WTC11 (cell line): ENCODE measurements around the gene C20orf96. TPM values are rescaled to one million over a fixed set of nuclear protein-coding genes. Genes with fewer than 3 reads are reported as not detected.

Experiments
- ATAC-seq: fragments of 200-7000 bp; cut with Tn5 transposase; 2 replicates; pipeline ENCODE4 v1.10.0; 2021; ENCODE audit warnings: mild to moderate bottlenecking, moderate library complexity
- CTCF ChIA-PET: fragments of 300-600 bp; sonication (Branson Sonifier 250); formaldehyde crosslinking; loops from one replicate; lab custom pipeline; 2021; ENCODE audit warnings: antibody characterized with exemption; lab: Charles Lee
- POLR2A ChIA-PET: fragments of 350-600 bp; sonication (Branson Sonifier 250); formaldehyde crosslinking; loops from one replicate; lab custom pipeline; 2021; ENCODE audit warnings: antibody characterized with exemption; lab: Charles Lee
- DNase-seq: peaks from one replicate; pipeline ENCODE4 v3.0.0; 2021; ENCODE audit warnings: low spot score
- H3K27ac Mint-ChIP-seq: 2 replicates; pipeline ENCODE4 v1.8.0; 2021; ENCODE audit warnings: mixed read lengths
- H3K27me3 Mint-ChIP-seq: 2 replicates; pipeline ENCODE4 v1.8.0; 2021; ENCODE audit warnings: low read depth, mild to moderate bottlenecking, moderate library complexity, mixed read lengths
- H3K36me3 Mint-ChIP-seq: 2 replicates; pipeline ENCODE4 v1.8.0; 2021; ENCODE audit warnings: mixed read lengths
- H3K4me1 Mint-ChIP-seq: 2 replicates; pipeline ENCODE4 v1.8.0; 2022; ENCODE audit warnings: mixed read lengths
- H3K4me3 Mint-ChIP-seq: 2 replicates; pipeline ENCODE4 v1.8.0; 2021; ENCODE audit warnings: mild to moderate bottlenecking, moderate library complexity, mixed read lengths
- H3K9me3 Mint-ChIP-seq: 2 replicates; pipeline ENCODE4 v1.8.0; 2021; ENCODE audit warnings: mixed read lengths
- ATF1 ChIP-seq: sonication (generic); formaldehyde crosslinking; IDR thresholded peaks from 2 replicates; pipeline ENCODE4 v1.8.1; 2023; ENCODE audit warnings: mild to moderate bottlenecking, moderate library complexity, missing genetic modification reagents
- CREM ChIP-seq: sonication (generic); formaldehyde crosslinking; IDR thresholded peaks from 2 replicates; pipeline ENCODE4 v1.8.1; 2022; ENCODE audit warnings: mild to moderate bottlenecking, missing genetic modification reagents, moderate library complexity
- ELF4 ChIP-seq: sonication (generic); formaldehyde crosslinking; IDR thresholded peaks from 2 replicates; pipeline ENCODE4 v1.8.1; 2022; ENCODE audit warnings: low read depth, mild to moderate bottlenecking, moderate library complexity, missing genetic modification reagents
- ETV6 ChIP-seq: sonication (generic); formaldehyde crosslinking; IDR thresholded peaks from 2 replicates; pipeline ENCODE4 v1.8.1; 2022; ENCODE audit warnings: mild to moderate bottlenecking, missing genetic modification reagents
- FOXP1 ChIP-seq: sonication (generic); formaldehyde crosslinking; IDR thresholded peaks from 2 replicates; pipeline ENCODE4 v1.8.0; 2022; ENCODE audit warnings: missing genetic modification reagents, mild to moderate bottlenecking, moderate library complexity, borderline replicate concordance
- GABPB1 ChIP-seq: sonication (generic); formaldehyde crosslinking; IDR thresholded peaks from 2 replicates; pipeline ENCODE4 v1.8.1; 2023; ENCODE audit warnings: mild to moderate bottlenecking, missing genetic modification reagents
- GRHL2 ChIP-seq: fragments of 250-450 bp; sonication (Bioruptor Pico); IDR thresholded peaks from 2 replicates; pipeline ENCODE4 v1.8.0; 2022; ENCODE audit warnings: mild to moderate bottlenecking, moderate library complexity; ENCODE audit not compliant: insufficient replicate concordance, severe bottlenecking
- GTF2I ChIP-seq: fragments of 250-450 bp; sonication (Bioruptor Pico); conservative IDR thresholded peaks from 2 replicates; pipeline ENCODE4 v1.4.0; 2021; ENCODE audit warnings: mild to moderate bottlenecking
- JUN ChIP-seq: sonication (generic); formaldehyde crosslinking; IDR thresholded peaks from 2 replicates; pipeline ENCODE4 v1.8.0; 2023; ENCODE audit warnings: mild to moderate bottlenecking, missing genetic modification reagents
- KAT7 ChIP-seq: sonication (generic); formaldehyde crosslinking; IDR thresholded peaks from 2 replicates; pipeline ENCODE4 v1.8.1; 2023; ENCODE audit warnings: missing genetic modification reagents, mild to moderate bottlenecking, borderline replicate concordance
- NFE2L1 ChIP-seq: sonication (generic); formaldehyde crosslinking; IDR thresholded peaks from 2 replicates; pipeline ENCODE4 v1.8.1; 2023; ENCODE audit warnings: missing genetic modification reagents
- PRRX2 ChIP-seq: fragments of 250-450 bp; sonication (Bioruptor Pico); IDR thresholded peaks from 2 replicates; pipeline ENCODE4 v1.8.0; 2021; ENCODE audit warnings: mild to moderate bottlenecking
- SMAD3 ChIP-seq: sonication (generic); formaldehyde crosslinking; IDR thresholded peaks from 2 replicates; pipeline ENCODE4 v1.8.0; 2022; ENCODE audit warnings: missing genetic modification reagents, mild to moderate bottlenecking, borderline replicate concordance
- ZNF219 ChIP-seq: sonication (generic); formaldehyde crosslinking; IDR thresholded peaks from 2 replicates; pipeline ENCODE4 v1.8.0; 2023; ENCODE audit warnings: missing genetic modification reagents, mild to moderate bottlenecking, borderline replicate concordance
- total RNA-seq: library from RNA; stranded (reverse); gene quantifications from 3 replicates; pipeline ENCODE4 v1.2.3, GENCODE V29; 2021
- TF ChIP-seq, protein P1 (sequence below): sonication (generic); formaldehyde crosslinking; IDR thresholded peaks from 2 replicates; pipeline ENCODE4 v1.8.0; 2022; ENCODE audit warnings: missing genetic modification reagents
- TF ChIP-seq, protein P2 (sequence below): sonication (generic); formaldehyde crosslinking; IDR thresholded peaks from 2 replicates; pipeline ENCODE4 v1.8.0; 2023; ENCODE audit warnings: missing genetic modification reagents
- TF ChIP-seq, protein P3 (sequence below): fragments of 200-600 bp; IDR thresholded peaks from 2 replicates; pipeline ENCODE4 v1.8.0; 2022; ENCODE audit warnings: antibody characterized with exemption
- TF ChIP-seq, protein P4 (sequence below): fragments of 250-450 bp; sonication (Bioruptor Pico); IDR thresholded peaks from 2 replicates; pipeline ENCODE4 v2.1.2; 2022; ENCODE audit warnings: mild to moderate bottlenecking, moderate library complexity
- TF ChIP-seq, protein P5 (sequence below): sonication (generic); formaldehyde crosslinking; IDR thresholded peaks from 2 replicates; pipeline ENCODE4 v1.8.1; 2022; ENCODE audit warnings: missing genetic modification reagents, borderline replicate concordance
- TF ChIP-seq, protein P6 (sequence below): sonication (generic); formaldehyde crosslinking; IDR thresholded peaks from 2 replicates; pipeline ENCODE4 v1.8.1; 2023; ENCODE audit warnings: mild to moderate bottlenecking, missing genetic modification reagents, moderate library complexity
- TF ChIP-seq, protein P7 (sequence below): sonication (generic); formaldehyde crosslinking; IDR thresholded peaks from 2 replicates; pipeline ENCODE4 v1.8.0; 2022; ENCODE audit warnings: mild to moderate bottlenecking, missing genetic modification reagents
- TF ChIP-seq, protein P8 (sequence below): sonication (generic); formaldehyde crosslinking; IDR thresholded peaks from 2 replicates; pipeline ENCODE4 v1.8.1; 2022; ENCODE audit warnings: mild to moderate bottlenecking, missing genetic modification reagents, moderate library complexity, borderline replicate concordance
- TF ChIP-seq, protein P9 (sequence below): sonication (generic); formaldehyde crosslinking; IDR thresholded peaks from 2 replicates; pipeline ENCODE4 v1.8.1; 2022; ENCODE audit warnings: low read depth, mild to moderate bottlenecking, moderate library complexity, missing genetic modification reagents, borderline replicate concordance

C20orf96 gene
- total RNA-seq, 1 experiment from 2014 or later = 22.1 TPM

DNA sequence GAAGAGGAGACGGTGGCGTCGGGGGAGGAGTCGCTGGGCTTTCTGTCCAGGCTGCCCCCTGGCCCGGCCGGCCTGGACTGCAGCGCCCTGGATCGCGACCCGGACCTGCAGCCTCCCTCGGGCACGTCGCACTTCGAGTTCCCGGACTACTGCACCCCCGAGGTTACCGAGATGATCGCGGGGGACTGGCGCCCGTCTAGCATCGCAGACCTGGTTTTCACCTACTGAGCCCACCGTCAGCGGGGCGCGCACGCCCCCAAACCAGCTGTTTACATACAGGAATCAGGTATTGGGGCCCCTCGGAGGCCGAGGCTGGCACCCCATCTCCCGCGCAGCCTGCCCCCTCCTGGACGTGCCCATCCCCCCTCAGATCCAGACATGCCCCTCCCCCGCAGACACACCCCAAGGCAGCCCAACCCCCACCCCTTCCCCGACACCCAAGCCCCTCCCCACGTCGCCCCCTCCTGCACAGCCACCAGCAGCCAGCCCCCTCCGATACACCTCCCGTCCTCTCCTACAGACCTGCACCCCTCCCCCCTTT lies 36.2 kb upstream of the C20orf96 start:
- Mint-ChIP-seq H3K27ac (peak overlapping the region; percentile 65; the same call in 1 of the 2 replicates), H3K4me1 (peaks cover 53% of the 10 kb centered on the region), H3K36me3 (peaks cover 10% of the 10 kb centered on the region), H3K27me3 (no peaks in the 10 kb centered on the region; the same call in 1 of the 2 replicates), H3K4me3 (peak overlapping the region; percentile 87), H3K9me3 (no peaks in the 10 kb centered on the region)
- ChIA-PET POLR2A (interaction anchor here (1.9 to 5.0 kb wide), 4 partner anchors 17 to 37 kb away, joined by 7 to 110 read pairs (median 30); partner anchors contain the start of genes NRSN2 and ZCCHC3), CTCF (interaction anchor here (1.2 kb wide), 1 partner anchor 48 kb away, joined by 5 read pairs; no protein-coding TSS in a partner anchor)
- DNase-seq (no peak), ATAC-seq (peak; percentile 41; the same call in 1 of the 2 replicates)
- TF ChIP-seq, protein P1, sequence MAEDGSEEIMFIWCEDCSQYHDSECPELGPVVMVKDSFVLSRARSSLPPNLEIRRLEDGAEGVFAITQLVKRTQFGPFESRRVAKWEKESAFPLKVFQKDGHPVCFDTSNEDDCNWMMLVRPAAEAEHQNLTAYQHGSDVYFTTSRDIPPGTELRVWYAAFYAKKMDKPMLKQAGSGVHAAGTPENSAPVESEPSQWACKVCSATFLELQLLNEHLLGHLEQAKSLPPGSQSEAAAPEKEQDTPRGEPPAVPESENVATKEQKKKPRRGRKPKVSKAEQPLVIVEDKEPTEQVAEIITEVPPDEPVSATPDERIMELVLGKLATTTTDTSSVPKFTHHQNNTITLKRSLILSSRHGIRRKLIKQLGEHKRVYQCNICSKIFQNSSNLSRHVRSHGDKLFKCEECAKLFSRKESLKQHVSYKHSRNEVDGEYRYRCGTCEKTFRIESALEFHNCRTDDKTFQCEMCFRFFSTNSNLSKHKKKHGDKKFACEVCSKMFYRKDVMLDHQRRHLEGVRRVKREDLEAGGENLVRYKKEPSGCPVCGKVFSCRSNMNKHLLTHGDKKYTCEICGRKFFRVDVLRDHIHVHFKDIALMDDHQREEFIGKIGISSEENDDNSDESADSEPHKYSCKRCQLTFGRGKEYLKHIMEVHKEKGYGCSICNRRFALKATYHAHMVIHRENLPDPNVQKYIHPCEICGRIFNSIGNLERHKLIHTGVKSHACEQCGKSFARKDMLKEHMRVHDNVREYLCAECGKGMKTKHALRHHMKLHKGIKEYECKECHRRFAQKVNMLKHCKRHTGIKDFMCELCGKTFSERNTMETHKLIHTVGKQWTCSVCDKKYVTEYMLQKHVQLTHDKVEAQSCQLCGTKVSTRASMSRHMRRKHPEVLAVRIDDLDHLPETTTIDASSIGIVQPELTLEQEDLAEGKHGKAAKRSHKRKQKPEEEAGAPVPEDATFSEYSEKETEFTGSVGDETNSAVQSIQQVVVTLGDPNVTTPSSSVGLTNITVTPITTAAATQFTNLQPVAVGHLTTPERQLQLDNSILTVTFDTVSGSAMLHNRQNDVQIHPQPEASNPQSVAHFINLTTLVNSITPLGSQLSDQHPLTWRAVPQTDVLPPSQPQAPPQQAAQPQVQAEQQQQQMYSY (CRISPR knock-in tag) = no peak
- 0 out of 2 replicates have a peak, but pooled peaks have one; percentile 36 for TF ChIP-seq ELF4 (CRISPR knock-in tag)
- TF ChIP-seq ZNF219 (CRISPR knock-in tag) = 0 out of 2 replicates have a peak, but pooled peaks have one; percentile 14
- TF ChIP-seq, protein P2, sequence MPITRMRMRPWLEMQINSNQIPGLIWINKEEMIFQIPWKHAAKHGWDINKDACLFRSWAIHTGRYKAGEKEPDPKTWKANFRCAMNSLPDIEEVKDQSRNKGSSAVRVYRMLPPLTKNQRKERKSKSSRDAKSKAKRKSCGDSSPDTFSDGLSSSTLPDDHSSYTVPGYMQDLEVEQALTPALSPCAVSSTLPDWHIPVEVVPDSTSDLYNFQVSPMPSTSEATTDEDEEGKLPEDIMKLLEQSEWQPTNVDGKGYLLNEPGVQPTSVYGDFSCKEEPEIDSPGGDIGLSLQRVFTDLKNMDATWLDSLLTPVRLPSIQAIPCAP (CRISPR knock-in tag) = no peak
- TF ChIP-seq, protein P3, sequence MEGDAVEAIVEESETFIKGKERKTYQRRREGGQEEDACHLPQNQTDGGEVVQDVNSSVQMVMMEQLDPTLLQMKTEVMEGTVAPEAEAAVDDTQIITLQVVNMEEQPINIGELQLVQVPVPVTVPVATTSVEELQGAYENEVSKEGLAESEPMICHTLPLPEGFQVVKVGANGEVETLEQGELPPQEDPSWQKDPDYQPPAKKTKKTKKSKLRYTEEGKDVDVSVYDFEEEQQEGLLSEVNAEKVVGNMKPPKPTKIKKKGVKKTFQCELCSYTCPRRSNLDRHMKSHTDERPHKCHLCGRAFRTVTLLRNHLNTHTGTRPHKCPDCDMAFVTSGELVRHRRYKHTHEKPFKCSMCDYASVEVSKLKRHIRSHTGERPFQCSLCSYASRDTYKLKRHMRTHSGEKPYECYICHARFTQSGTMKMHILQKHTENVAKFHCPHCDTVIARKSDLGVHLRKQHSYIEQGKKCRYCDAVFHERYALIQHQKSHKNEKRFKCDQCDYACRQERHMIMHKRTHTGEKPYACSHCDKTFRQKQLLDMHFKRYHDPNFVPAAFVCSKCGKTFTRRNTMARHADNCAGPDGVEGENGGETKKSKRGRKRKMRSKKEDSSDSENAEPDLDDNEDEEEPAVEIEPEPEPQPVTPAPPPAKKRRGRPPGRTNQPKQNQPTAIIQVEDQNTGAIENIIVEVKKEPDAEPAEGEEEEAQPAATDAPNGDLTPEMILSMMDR = no peak
- TF ChIP-seq ETV6 (CRISPR knock-in tag) = no peak; the same call in 1 of the 2 replicates
- no peak for TF ChIP-seq SMAD3 (CRISPR knock-in tag)
- no peak for TF ChIP-seq GRHL2
- TF ChIP-seq CREM (CRISPR knock-in tag) = no peak
- TF ChIP-seq NFE2L1 = no peak
- TF ChIP-seq, protein P4, sequence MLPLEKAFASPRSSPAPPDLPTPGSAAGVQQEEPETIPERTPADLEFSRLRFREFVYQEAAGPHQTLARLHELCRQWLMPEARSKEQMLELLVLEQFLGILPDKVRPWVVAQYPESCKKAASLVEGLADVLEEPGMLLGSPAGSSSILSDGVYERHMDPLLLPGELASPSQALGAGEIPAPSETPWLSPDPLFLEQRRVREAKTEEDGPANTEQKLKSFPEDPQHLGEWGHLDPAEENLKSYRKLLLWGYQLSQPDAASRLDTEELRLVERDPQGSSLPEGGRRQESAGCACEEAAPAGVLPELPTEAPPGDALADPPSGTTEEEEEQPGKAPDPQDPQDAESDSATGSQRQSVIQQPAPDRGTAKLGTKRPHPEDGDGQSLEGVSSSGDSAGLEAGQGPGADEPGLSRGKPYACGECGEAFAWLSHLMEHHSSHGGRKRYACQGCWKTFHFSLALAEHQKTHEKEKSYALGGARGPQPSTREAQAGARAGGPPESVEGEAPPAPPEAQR (CRISPR knock-in tag) = no peak
- TF ChIP-seq, protein P5, sequence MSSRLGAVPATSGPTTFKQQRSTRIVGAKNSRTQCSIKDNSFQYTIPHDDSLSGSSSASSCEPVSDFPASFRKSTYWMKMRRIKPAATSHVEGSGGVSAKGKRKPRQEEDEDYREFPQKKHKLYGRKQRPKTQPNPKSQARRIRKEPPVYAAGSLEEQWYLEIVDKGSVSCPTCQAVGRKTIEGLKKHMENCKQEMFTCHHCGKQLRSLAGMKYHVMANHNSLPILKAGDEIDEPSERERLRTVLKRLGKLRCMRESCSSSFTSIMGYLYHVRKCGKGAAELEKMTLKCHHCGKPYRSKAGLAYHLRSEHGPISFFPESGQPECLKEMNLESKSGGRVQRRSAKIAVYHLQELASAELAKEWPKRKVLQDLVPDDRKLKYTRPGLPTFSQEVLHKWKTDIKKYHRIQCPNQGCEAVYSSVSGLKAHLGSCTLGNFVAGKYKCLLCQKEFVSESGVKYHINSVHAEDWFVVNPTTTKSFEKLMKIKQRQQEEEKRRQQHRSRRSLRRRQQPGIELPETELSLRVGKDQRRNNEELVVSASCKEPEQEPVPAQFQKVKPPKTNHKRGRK (CRISPR knock-in tag) = no peak
- TF ChIP-seq PRRX2 = no peak
- TF ChIP-seq, protein P6, sequence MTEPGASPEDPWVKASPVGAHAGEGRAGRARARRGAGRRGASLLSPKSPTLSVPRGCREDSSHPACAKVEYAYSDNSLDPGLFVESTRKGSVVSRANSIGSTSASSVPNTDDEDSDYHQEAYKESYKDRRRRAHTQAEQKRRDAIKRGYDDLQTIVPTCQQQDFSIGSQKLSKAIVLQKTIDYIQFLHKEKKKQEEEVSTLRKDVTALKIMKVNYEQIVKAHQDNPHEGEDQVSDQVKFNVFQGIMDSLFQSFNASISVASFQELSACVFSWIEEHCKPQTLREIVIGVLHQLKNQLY (CRISPR knock-in tag) = no peak
- no peak for TF ChIP-seq JUN (CRISPR knock-in tag)
- no peak for TF ChIP-seq ATF1
- TF ChIP-seq GTF2I = no peak
- TF ChIP-seq, protein P7, sequence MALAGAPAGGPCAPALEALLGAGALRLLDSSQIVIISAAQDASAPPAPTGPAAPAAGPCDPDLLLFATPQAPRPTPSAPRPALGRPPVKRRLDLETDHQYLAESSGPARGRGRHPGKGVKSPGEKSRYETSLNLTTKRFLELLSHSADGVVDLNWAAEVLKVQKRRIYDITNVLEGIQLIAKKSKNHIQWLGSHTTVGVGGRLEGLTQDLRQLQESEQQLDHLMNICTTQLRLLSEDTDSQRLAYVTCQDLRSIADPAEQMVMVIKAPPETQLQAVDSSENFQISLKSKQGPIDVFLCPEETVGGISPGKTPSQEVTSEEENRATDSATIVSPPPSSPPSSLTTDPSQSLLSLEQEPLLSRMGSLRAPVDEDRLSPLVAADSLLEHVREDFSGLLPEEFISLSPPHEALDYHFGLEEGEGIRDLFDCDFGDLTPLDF (CRISPR knock-in tag) = no peak
- no peak for TF ChIP-seq GABPB1 (CRISPR knock-in tag)
- TF ChIP-seq, protein P8, sequence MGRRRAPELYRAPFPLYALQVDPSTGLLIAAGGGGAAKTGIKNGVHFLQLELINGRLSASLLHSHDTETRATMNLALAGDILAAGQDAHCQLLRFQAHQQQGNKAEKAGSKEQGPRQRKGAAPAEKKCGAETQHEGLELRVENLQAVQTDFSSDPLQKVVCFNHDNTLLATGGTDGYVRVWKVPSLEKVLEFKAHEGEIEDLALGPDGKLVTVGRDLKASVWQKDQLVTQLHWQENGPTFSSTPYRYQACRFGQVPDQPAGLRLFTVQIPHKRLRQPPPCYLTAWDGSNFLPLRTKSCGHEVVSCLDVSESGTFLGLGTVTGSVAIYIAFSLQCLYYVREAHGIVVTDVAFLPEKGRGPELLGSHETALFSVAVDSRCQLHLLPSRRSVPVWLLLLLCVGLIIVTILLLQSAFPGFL (CRISPR knock-in tag) = no peak
- TF ChIP-seq, protein P9, sequence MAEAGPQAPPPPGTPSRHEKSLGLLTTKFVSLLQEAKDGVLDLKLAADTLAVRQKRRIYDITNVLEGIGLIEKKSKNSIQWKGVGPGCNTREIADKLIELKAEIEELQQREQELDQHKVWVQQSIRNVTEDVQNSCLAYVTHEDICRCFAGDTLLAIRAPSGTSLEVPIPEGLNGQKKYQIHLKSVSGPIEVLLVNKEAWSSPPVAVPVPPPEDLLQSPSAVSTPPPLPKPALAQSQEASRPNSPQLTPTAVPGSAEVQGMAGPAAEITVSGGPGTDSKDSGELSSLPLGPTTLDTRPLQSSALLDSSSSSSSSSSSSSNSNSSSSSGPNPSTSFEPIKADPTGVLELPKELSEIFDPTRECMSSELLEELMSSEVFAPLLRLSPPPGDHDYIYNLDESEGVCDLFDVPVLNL (CRISPR knock-in tag) = no peak
- TF ChIP-seq KAT7 (CRISPR knock-in tag) = no peak
- TF ChIP-seq FOXP1 (CRISPR knock-in tag) = no peak
